MCF 10A (cell line): Measurements from ENCODE around the gene OR1J4. TPM values are rescaled to one million over a fixed set of nuclear protein-coding genes. Genes with fewer than 3 reads are reported as not detected.
"Not testable (repeated sequence)": the region's sequence is repeated elsewhere in the genome, so short reads cannot be mapped to it uniquely, and the experiment has no call there.

Source experiments
- BruUV-seq: library from RNA; stranded (reverse); fragments of 400-500 nt; replicated peaks from 2 replicates; lab custom pipeline; 2021; lab: Mats Ljungman, UMichigan
- CTCF ChIA-PET: fragments of 300-600 bp; sonication (Branson Sonifier 250); formaldehyde crosslinking; extraction: SDS; loops from one replicate; lab custom pipeline; 2021; ENCODE audit warnings: antibody characterized with exemption, inconsistent platforms; lab: Yijun Ruan, JAX
- POLR2A ChIA-PET: fragments of 300-600, 350-650 bp; sonication (Branson Sonifier 250); formaldehyde crosslinking; extraction: SDS; loops from one replicate; lab custom pipeline; 2020; ENCODE audit warnings: antibody characterized with exemption, inconsistent platforms; lab: Yijun Ruan, JAX
- DNase-seq: peaks from one replicate; pipeline ENCODE4 v3.0.0-alpha.2; 2018; ENCODE audit not compliant: unreplicated experiment
- H3K27ac Mint-ChIP-seq: one replicate; pipeline ENCODE4 v1.8.0; 2022; ENCODE audit warnings: mild to moderate bottlenecking, low read depth, mixed read lengths; ENCODE audit not compliant: unreplicated experiment
- H3K27me3 Mint-ChIP-seq: one replicate; pipeline ENCODE4 v1.8.0; 2022; ENCODE audit warnings: mixed read lengths; ENCODE audit not compliant: insufficient read depth, unreplicated experiment
- H3K36me3 Mint-ChIP-seq: one replicate; pipeline ENCODE4 v1.8.0; 2022; ENCODE audit warnings: mild to moderate bottlenecking, moderate library complexity, mixed read lengths; ENCODE audit not compliant: insufficient read depth, unreplicated experiment
- H3K4me1 Mint-ChIP-seq: one replicate; pipeline ENCODE4 v1.8.0; 2022; ENCODE audit warnings: mixed read lengths; ENCODE audit not compliant: insufficient read depth, unreplicated experiment
- H3K4me3 Mint-ChIP-seq: one replicate; pipeline ENCODE4 v1.8.0; 2022; ENCODE audit warnings: mild to moderate bottlenecking, moderate library complexity, mixed read lengths; ENCODE audit not compliant: unreplicated experiment
- H3K9me3 Mint-ChIP-seq: one replicate; pipeline ENCODE4 v1.8.0; 2022; ENCODE audit warnings: mixed read lengths; ENCODE audit not compliant: unreplicated experiment
- intact Hi-C: fragments of 100-400 bp; cut with micrococcal nuclease; formaldehyde crosslinking; loops from 2 replicates; pipeline ENCODE4 v1.14.1; 2022
- total RNA-seq: library from RNA; stranded (reverse); gene quantifications from 2 replicates; pipeline ENCODE4 v1.2.3, GENCODE V29; 2022
- TF ChIP-seq, protein P1 (sequence below): fragments of 200-600 bp; IDR thresholded peaks from one replicate; pipeline ENCODE4 v1.8.0; 2022; ENCODE audit warnings: antibody characterized with exemption, mild to moderate bottlenecking; ENCODE audit not compliant: unreplicated experiment

The OR1J4 gene
- total RNA-seq, 1 experiment from 2014 or later = not detected

DNA sequence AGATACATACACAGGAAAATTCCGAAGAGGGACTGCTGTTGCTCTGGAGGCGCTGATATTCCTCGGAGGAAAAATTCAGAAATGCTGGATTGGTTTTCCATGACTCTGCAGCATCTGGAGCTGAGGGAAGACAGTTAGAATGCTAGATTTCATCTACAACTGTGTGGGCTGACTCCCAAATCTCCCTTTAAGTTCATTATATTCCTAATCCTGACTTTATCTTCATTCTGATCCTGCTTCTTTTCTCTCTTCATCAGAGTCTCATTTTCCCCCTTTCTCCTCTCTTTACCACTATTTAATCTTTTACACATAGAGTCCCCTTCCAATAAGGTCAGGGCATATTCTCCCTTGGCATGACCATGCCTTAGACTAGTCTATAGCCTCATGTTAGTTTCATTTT lies 8.3 kb downstream of the OR1J4 start, which contains the start of gene OR1N1:
TSS of gene OR1N1 (minus strand) at position 101 of the 400 bp plus-strand sequence. CDS start at position 101, 0 bp downstream.
- peak; percentile 3 for DNase-seq
- Mint-ChIP-seq H3K27me3 (peaks cover 46% of the 10 kb centered on the region), H3K4me1 (peaks cover 6% of the 10 kb centered on the region), H3K36me3 (no peaks in the 10 kb centered on the region), H3K4me3 (no peak within 1 kb of the TSS), H3K27ac (no peak within 1 kb of the TSS), H3K9me3 (no peaks in the 10 kb centered on the region)
- no TSS peak for BruUV-seq
- CTCF ChIA-PET = no interaction called here
- intact Hi-C loops = no loop called here
- POLR2A ChIA-PET = no interaction called here
- TF ChIP-seq, protein P1, sequence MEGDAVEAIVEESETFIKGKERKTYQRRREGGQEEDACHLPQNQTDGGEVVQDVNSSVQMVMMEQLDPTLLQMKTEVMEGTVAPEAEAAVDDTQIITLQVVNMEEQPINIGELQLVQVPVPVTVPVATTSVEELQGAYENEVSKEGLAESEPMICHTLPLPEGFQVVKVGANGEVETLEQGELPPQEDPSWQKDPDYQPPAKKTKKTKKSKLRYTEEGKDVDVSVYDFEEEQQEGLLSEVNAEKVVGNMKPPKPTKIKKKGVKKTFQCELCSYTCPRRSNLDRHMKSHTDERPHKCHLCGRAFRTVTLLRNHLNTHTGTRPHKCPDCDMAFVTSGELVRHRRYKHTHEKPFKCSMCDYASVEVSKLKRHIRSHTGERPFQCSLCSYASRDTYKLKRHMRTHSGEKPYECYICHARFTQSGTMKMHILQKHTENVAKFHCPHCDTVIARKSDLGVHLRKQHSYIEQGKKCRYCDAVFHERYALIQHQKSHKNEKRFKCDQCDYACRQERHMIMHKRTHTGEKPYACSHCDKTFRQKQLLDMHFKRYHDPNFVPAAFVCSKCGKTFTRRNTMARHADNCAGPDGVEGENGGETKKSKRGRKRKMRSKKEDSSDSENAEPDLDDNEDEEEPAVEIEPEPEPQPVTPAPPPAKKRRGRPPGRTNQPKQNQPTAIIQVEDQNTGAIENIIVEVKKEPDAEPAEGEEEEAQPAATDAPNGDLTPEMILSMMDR = no peak

DNA sequence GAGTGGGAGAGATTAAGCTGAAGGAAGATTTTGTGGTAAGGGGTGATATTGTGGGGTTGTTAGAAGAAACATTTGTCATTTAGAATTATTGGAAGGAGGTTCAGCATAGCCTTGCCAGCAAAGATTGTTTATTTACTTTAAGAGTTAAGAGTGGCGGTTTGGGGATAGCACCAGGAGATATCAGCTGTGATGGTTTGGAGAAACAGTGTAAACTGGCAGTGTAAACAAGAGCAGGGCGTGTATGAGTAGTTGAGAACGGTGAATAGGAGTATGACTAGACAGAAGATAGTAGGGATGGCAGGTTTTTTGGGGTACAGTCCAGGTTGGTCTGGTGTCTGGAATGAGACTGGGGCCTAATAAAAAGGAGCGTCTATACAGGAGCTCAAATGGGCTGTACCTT lies 12.2 kb downstream of the OR1J4 start:
- BruUV-seq, H3K27ac Mint-ChIP-seq, POLR2A ChIA-PET, H3K36me3 Mint-ChIP-seq, intact Hi-C loops, H3K4me3 Mint-ChIP-seq, DNase-seq, H3K9me3 Mint-ChIP-seq: not testable (repeated sequence)
- peaks cover 12% of the 10 kb centered on the region for H3K4me1 Mint-ChIP-seq
- CTCF ChIA-PET = interaction anchor here (0.6 kb wide), 1 partner anchor 29 kb away, joined by 3 read pairs; no protein-coding TSS in a partner anchor
- H3K27me3 Mint-ChIP-seq = peaks cover 58% of the 10 kb centered on the region

- ChIA-PET POLR2A (no interaction called here), CTCF (interaction anchor here (1.0 kb wide), 1 partner anchor 15 kb away, joined by 3 read pairs; no protein-coding TSS in a partner anchor)
- intact Hi-C loops = no loop called here
- Mint-ChIP-seq H3K27ac (no peak overlapping the region), H3K4me1 (peaks cover 6% of the 10 kb centered on the region), H3K36me3 (no peaks in the 10 kb centered on the region), H3K27me3 (peaks cover 28% of the 10 kb centered on the region), H3K9me3 (peaks cover 9% of the 10 kb centered on the region), H3K4me3 (no peak overlapping the region)
- no peak for DNase-seq
- BruUV-seq = no TSS peak
- TF ChIP-seq, protein P1 = no peak
These were observed 17.2 kb downstream of the OR1J4 start for GRCh38 chr9:122536134-122536533.

- H3K27ac Mint-ChIP-seq, H3K4me1 Mint-ChIP-seq, BruUV-seq, H3K4me3 Mint-ChIP-seq, intact Hi-C loops, H3K9me3 Mint-ChIP-seq, H3K36me3 Mint-ChIP-seq, DNase-seq: not testable (repeated sequence)
- peaks cover 28% of the 10 kb centered on the region for H3K27me3 Mint-ChIP-seq
- ChIA-PET POLR2A (interaction anchor here (0.6 kb wide), 1 partner anchor 19 kb away, joined by 4 read pairs; no protein-coding TSS in a partner anchor), CTCF (interaction anchor here (0.8 to 1.0 kb wide), 2 partner anchors 14 to 39 kb away, joined by 3 read pairs; no protein-coding TSS in a partner anchor)
These were observed 18.1 kb downstream of the OR1J4 start for GRCh38 chr9:122537066-122537465.

GRCh38 chr9:122538757-122539156 lies 19.8 kb downstream of the OR1J4 start:
- BruUV-seq = no TSS peak
- peaks cover 17% of the 10 kb centered on the region for H3K27me3 Mint-ChIP-seq
- no peaks in the 10 kb centered on the region for H3K36me3 Mint-ChIP-seq
- H3K9me3 Mint-ChIP-seq = peaks cover 9% of the 10 kb centered on the region
- H3K4me3 Mint-ChIP-seq = no peak overlapping the region
- DNase-seq = no peak
- peaks cover 6% of the 10 kb centered on the region for H3K4me1 Mint-ChIP-seq
- intact Hi-C loops = no loop called here
- H3K27ac Mint-ChIP-seq = no peak overlapping the region
- CTCF ChIA-PET = no interaction called here
- TF ChIP-seq, protein P1 = no peak
- POLR2A ChIA-PET = no interaction called here
